A673 (cell line): Measurements from ENCODE around the gene NVL. TPM values are rescaled to one million over a fixed set of nuclear protein-coding genes. Genes with fewer than 3 reads are reported as not detected.

ENCODE experiments used
- BruUV-seq: library from RNA; stranded (reverse); fragments of 400-500 nt; replicated peaks from 2 replicates; lab custom pipeline; 2021; lab: Mats Ljungman, UMichigan
- CTCF ChIA-PET: fragments of 300-600 bp; sonication (Branson Sonifier 250); formaldehyde crosslinking; loops from one replicate; lab custom pipeline; 2022; ENCODE audit warnings: antibody characterized with exemption; lab: Charles Lee
- POLR2A ChIA-PET: fragments of 300-600 bp; sonication (Branson Sonifier 250); formaldehyde crosslinking; loops from one replicate; lab custom pipeline; 2022; ENCODE audit warnings: antibody characterized with exemption; ENCODE audit not compliant: low non-redundant PET; lab: Charles Lee
- DNase-seq: peaks from one replicate; pipeline ENCODE4 v3.0.0-alpha.2; 2015; ENCODE audit warnings: low spot score
- H3K27ac ChIP-seq: fragments of 200-600 bp; sonication (generic); 2 replicates; pipeline ENCODE4 v1.5.1; 2016; ENCODE audit warnings: mixed run types, low read depth, mild to moderate bottlenecking, mixed read lengths, antibody characterized with exemption, low read length; ENCODE audit not compliant: poor library complexity, severe bottlenecking
- H3K27me3 ChIP-seq: fragments of 200-600 bp; sonication (generic); replicated peaks from 2 replicates; pipeline ENCODE4 v1.6.1; 2017; ENCODE audit warnings: mixed run types, low read depth, mild to moderate bottlenecking, mixed read lengths, antibody characterized with exemption, low read length; ENCODE audit not compliant: insufficient read depth, poor library complexity
- H3K36me3 ChIP-seq: fragments of 200-600 bp; sonication (generic); 2 replicates; pipeline ENCODE4 v1.6.1; 2016; ENCODE audit warnings: mixed run types, mild to moderate bottlenecking, mixed read lengths, antibody characterized with exemption, low read length; ENCODE audit not compliant: insufficient read depth, poor library complexity, severe bottlenecking
- H3K4me1 ChIP-seq: fragments of 200-600 bp; sonication (generic); 2 replicates; pipeline ENCODE4 v1.6.1; 2017; ENCODE audit warnings: mixed run types, mild to moderate bottlenecking, mixed read lengths, antibody characterized with exemption, low read length; ENCODE audit not compliant: insufficient read depth, poor library complexity, severe bottlenecking
- H3K4me3 ChIP-seq: fragments of 200-600 bp; sonication (generic); 2 replicates; pipeline ENCODE4 v1.5.1; 2016; ENCODE audit warnings: low read depth, mixed run types, mild to moderate bottlenecking, mixed read lengths, low read length; ENCODE audit not compliant: poor library complexity, severe bottlenecking
- H3K9me3 ChIP-seq: fragments of 200-600 bp; sonication (generic); 2 replicates; pipeline ENCODE4 v1.6.1; 2016; ENCODE audit warnings: mixed run types, low read depth, mild to moderate bottlenecking, mixed read lengths, antibody characterized with exemption, low read length; ENCODE audit not compliant: poor library complexity, severe bottlenecking
- EZH2 ChIP-seq: fragments of 200-600 bp; sonication (generic); IDR thresholded peaks from 2 replicates; pipeline ENCODE4 v1.6.1; 2017; ENCODE audit warnings: borderline replicate concordance, low read depth, mild to moderate bottlenecking, mixed read lengths, antibody characterized with exemption, low read length; ENCODE audit not compliant: poor library complexity, severe bottlenecking
- intact Hi-C: fragments of 100-400 bp; cut with micrococcal nuclease; formaldehyde crosslinking; loops from one replicate; pipeline ENCODE4 v1.10.0; 2022; ENCODE audit not compliant: unreplicated experiment
- total RNA-seq: library from RNA; stranded (reverse); gene quantifications from 2 replicates; pipeline ENCODE4 v1.2.3, GENCODE V29; 2021
- TF ChIP-seq, protein P1 (sequence below): fragments of 300-800, 200-600 bp; sonication (generic); conservative IDR thresholded peaks from 2 replicates; pipeline ENCODE4 v1.5.1; 2017; ENCODE audit warnings: low read depth, mild to moderate bottlenecking, antibody characterized with exemption, low read length, moderate library complexity, mixed read lengths

Gene NVL
- total RNA-seq, 1 experiment from 2014 or later = 54.8 TPM

DNA sequence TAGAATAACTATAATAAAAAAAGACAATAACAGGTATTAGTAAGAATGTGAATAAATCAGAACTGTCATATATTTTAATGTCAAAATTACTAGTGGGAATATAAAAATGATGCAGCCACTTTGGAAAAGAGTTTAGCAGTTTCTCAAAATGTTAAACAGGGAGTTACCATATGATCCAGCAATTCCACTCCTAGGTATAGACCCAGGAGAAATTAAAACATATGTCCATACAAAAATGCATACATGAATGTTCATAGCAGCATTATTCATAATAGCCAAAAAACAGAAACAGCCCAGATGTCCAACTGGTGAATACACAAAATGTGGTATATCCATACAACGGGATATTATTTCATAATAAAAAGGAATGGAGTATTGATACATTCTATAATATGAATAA, 71.6 kb downstream of the NVL start:
- H3K27ac ChIP-seq = no peak overlapping the region
- no peak overlapping the region for H3K4me3 ChIP-seq
- no TSS peak for BruUV-seq
- TF ChIP-seq, protein P1, sequence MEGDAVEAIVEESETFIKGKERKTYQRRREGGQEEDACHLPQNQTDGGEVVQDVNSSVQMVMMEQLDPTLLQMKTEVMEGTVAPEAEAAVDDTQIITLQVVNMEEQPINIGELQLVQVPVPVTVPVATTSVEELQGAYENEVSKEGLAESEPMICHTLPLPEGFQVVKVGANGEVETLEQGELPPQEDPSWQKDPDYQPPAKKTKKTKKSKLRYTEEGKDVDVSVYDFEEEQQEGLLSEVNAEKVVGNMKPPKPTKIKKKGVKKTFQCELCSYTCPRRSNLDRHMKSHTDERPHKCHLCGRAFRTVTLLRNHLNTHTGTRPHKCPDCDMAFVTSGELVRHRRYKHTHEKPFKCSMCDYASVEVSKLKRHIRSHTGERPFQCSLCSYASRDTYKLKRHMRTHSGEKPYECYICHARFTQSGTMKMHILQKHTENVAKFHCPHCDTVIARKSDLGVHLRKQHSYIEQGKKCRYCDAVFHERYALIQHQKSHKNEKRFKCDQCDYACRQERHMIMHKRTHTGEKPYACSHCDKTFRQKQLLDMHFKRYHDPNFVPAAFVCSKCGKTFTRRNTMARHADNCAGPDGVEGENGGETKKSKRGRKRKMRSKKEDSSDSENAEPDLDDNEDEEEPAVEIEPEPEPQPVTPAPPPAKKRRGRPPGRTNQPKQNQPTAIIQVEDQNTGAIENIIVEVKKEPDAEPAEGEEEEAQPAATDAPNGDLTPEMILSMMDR = no peak
- no peak for TF ChIP-seq EZH2
- no peak for DNase-seq
- CTCF ChIA-PET = no interaction called here
- H3K9me3 ChIP-seq = no peaks in the 10 kb centered on the region
- POLR2A ChIA-PET = no interaction called here
- no peaks in the 10 kb centered on the region for H3K27me3 ChIP-seq
- H3K4me1 ChIP-seq = peaks cover 6% of the 10 kb centered on the region
- H3K36me3 ChIP-seq = no peaks in the 10 kb centered on the region
- intact Hi-C loops = no loop called here

DNA sequence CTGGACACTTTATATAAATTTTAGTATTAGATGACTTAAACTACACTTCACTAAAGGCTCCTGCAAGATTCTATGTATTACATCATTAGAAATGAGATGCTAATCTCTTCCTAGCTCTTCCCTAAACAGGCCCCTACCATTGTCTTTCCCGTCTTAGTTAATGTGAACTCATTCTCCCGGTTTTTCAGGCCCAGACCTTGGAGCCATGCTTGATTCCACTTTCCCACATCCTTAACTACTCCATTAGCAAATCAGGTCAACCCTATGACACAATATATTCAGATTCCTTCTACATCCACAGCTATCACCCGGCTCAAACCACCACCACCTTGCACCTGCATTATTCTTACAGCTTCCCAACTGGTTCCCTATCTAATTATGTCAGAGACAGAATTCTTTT, 73.3 kb downstream of the NVL start:
- POLR2A ChIA-PET = no interaction called here
- peaks cover 6% of the 10 kb centered on the region for H3K4me1 ChIP-seq
- intact Hi-C loops = no loop called here
- BruUV-seq = TSS peak; percentile 8
- TF ChIP-seq, protein P1 = no peak
- no peak for TF ChIP-seq EZH2
- peak overlapping the region; percentile 7 for H3K27ac ChIP-seq
- no peaks in the 10 kb centered on the region for H3K27me3 ChIP-seq
- H3K36me3 ChIP-seq = no peaks in the 10 kb centered on the region
- peak; percentile 48 for DNase-seq
- CTCF ChIA-PET = no interaction called here
- H3K4me3 ChIP-seq = no peak overlapping the region
- no peaks in the 10 kb centered on the region for H3K9me3 ChIP-seq

DNA sequence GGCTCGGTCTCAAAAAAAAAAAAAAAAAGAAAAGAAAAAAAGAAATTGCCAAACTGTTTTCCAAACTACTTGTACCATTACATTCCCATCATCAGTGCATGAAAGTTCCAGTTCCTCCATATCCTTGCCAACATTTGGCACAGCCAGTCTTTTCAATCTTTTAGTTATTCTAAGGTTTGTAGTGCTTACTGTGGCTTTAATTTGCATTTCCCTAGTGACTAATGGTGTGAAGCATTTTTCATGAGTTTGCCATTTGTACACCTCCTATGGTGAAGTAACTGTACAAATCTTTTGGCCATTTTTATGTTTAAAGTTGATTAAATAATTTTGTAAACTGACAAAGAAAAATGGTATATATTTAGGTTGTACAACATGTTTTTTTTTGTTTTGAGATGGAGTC, 76.3 kb downstream of the NVL start:
- DNase-seq = peak; percentile 15
- Histone ChIP-seq H3K9me3 (no peaks in the 10 kb centered on the region), H3K36me3 (peaks cover 5% of the 10 kb centered on the region), H3K4me1 (peaks cover 6% of the 10 kb centered on the region), H3K27me3 (no peaks in the 10 kb centered on the region), H3K4me3 (no peak overlapping the region), H3K27ac (no peak overlapping the region)
- ChIA-PET CTCF (no interaction called here), POLR2A (no interaction called here)
- TF ChIP-seq EZH2 = no peak
- TF ChIP-seq, protein P1 = no peak
- intact Hi-C loops = no loop called here
- BruUV-seq = no TSS peak
